ENCODE results near the gene FAM131C. TPM values are rescaled to one million over a fixed set of nuclear protein-coding genes. Genes with fewer than 3 reads are reported as not detected.
"Not testable (repeated sequence)": the region's sequence is repeated elsewhere in the genome, so short reads cannot be mapped to it uniquely, and the experiment has no call there.

FAM131C gene
- total RNA-seq, 1 donor from 2014 or later: 1.4 TPM

GRCh38 chr1:16023050-16023653 lies 50.3 kb downstream of the FAM131C start:
- Mint-ChIP-seq H3K4me1 (ENCODE audit: unreplicated experiment) (peaks cover 20% of the 10 kb centered on the region), H3K27ac (no peak overlapping the region), H3K9me3 (no peaks in the 10 kb centered on the region), H3K36me3 (no peaks in the 10 kb centered on the region), H3K27me3 (peaks cover 9% of the 10 kb centered on the region), H3K4me3 (no peak overlapping the region)
- no peak for TF ChIP-seq CTCF (conservative IDR thresholded peaks at IDR 0.05)
- DNase-seq (ENCODE audit: extremely low spot score, unreplicated experiment): no peak

GRCh38 chr1:16022393-16022792 lies 51.1 kb downstream of the FAM131C start:
- Mint-ChIP-seq H3K27me3 (peaks cover 9% of the 10 kb centered on the region), H3K9me3 (no peaks in the 10 kb centered on the region), H3K27ac (no peak overlapping the region), H3K4me1 (ENCODE audit: unreplicated experiment) (peaks cover 22% of the 10 kb centered on the region), H3K36me3 (no peaks in the 10 kb centered on the region), H3K4me3 (no peak overlapping the region)
- no peak for TF ChIP-seq CTCF (conservative IDR thresholded peaks at IDR 0.05)
- DNase-seq (ENCODE audit: extremely low spot score, unreplicated experiment): no peak

- Mint-ChIP-seq H3K27ac (peak within 1 kb of the TSS; percentile 34), H3K4me3 (no peak within 1 kb of the TSS), H3K27me3 (peaks cover 9% of the 10 kb centered on the region), H3K4me1 (ENCODE audit: unreplicated experiment) (peaks cover 22% of the 10 kb centered on the region), H3K36me3 (no peaks in the 10 kb centered on the region), H3K9me3 (no peaks in the 10 kb centered on the region)
- no peak for DNase-seq (ENCODE audit: extremely low spot score, unreplicated experiment)
- no peak for TF ChIP-seq CTCF (conservative IDR thresholded peaks at IDR 0.05)
These were observed 51.8 kb downstream of the FAM131C start, which contains the start of gene CLCNKA for GRCh38 chr1:16021681-16022080. Gene CLCNKA (plus strand): TSS chr1:16022036. CDS start chr1:16022620, 584 bp downstream.

- H3K4me1 Mint-ChIP-seq (ENCODE audit: unreplicated experiment): peaks cover 22% of the 10 kb centered on the region
- not testable (repeated sequence) for H3K36me3 Mint-ChIP-seq; H3K27ac Mint-ChIP-seq; H3K4me3 Mint-ChIP-seq; DNase-seq (ENCODE audit: extremely low spot score, unreplicated experiment); H3K9me3 Mint-ChIP-seq; H3K27me3 Mint-ChIP-seq
These were observed 52.6 kb downstream of the FAM131C start for GRCh38 chr1:16020878-16021277.

- TF ChIP-seq CTCF (conservative IDR thresholded peaks at IDR 0.05): no peak
- Mint-ChIP-seq H3K4me1 (ENCODE audit: unreplicated experiment) (peaks cover 22% of the 10 kb centered on the region), H3K27me3 (peaks cover 9% of the 10 kb centered on the region), H3K9me3 (no peaks in the 10 kb centered on the region), H3K36me3 (no peaks in the 10 kb centered on the region), H3K27ac (no peak overlapping the region), H3K4me3 (no peak overlapping the region)
- no peak for DNase-seq (ENCODE audit: extremely low spot score, unreplicated experiment)
These were observed 53.1 kb downstream of the FAM131C start for GRCh38 chr1:16020325-16020724.

GRCh38 chr1:16019644-16020277 lies 53.7 kb downstream of the FAM131C start:
- Mint-ChIP-seq H3K4me1 (ENCODE audit: unreplicated experiment) (peaks cover 26% of the 10 kb centered on the region), H3K9me3 (no peaks in the 10 kb centered on the region), H3K36me3 (no peaks in the 10 kb centered on the region), H3K4me3 (no peak overlapping the region), H3K27ac (peak overlapping the region; percentile 31), H3K27me3 (peaks cover 8% of the 10 kb centered on the region)
- DNase-seq (ENCODE audit: extremely low spot score, unreplicated experiment): no peak
- TF ChIP-seq CTCF (conservative IDR thresholded peaks at IDR 0.05): no peak

All from type B pancreatic cell (in vitro differentiated cells).